ENCODE results near the gene LAMTOR3. TPM values are rescaled to one million over a fixed set of nuclear protein-coding genes. Genes with fewer than 3 reads are reported as not detected.

LAMTOR3 gene
- total and polyA plus RNA-seq, 2 experiments from 2014 or later, result 126 to 143 TPM

GRCh38 chr4:99828477-99828876 is 65.8 kb downstream of the LAMTOR3 start:
- H3K9me2 ChIP-seq (replicated peaks; ENCODE audit: insufficient read depth), result no peaks in the 10 kb centered on the region
- no peaks in the 10 kb centered on the region for H3K27me3 ChIP-seq
- no peak overlapping the region for H3K4me3 ChIP-seq
- H3K9me3 ChIP-seq (ENCODE audit: low read depth), result no peaks in the 10 kb centered on the region
- H2AFZ ChIP-seq, result no peak overlapping the region
- peaks cover 11% of the 10 kb centered on the region for H3K4me1 ChIP-seq (ENCODE audit: insufficient read depth)
- DNase-seq (ENCODE audit: low spot score), result peak; percentile 18
- H3K36me3 ChIP-seq (replicated peaks; ENCODE audit: insufficient read depth, low read depth), result no peaks in the 10 kb centered on the region
- H3K4me2 ChIP-seq, result no peak overlapping the region
- WGBS (ENCODE audit: low lambda C conversion rate, missing lambda C conversion rate), result 44% methylated on average over 1 of the region's 1 CpG
- H4K20me1 ChIP-seq (ENCODE audit: insufficient read depth, poor library complexity, severe bottlenecking), result no peaks in the 10 kb centered on the region
- no peaks in the 10 kb centered on the region for H3K79me2 ChIP-seq
- H3K27ac ChIP-seq, result peak overlapping the region; percentile 41
- TF ChIP-seq EZH2 (IDR thresholded peaks at IDR 0.05; ENCODE audit: borderline replicate concordance), result no peak
- no peak for TF ChIP-seq EZH2phosphoT487 (IDR thresholded peaks at IDR 0.05; ENCODE audit: low read depth, severe bottlenecking, unreplicated experiment)
- TF ChIP-seq CTCF (IDR thresholded peaks at IDR 0.05; ENCODE audit: poor library complexity), result no peak

Other genes starting within 250 kb of the LAMTOR3 start
- 0.07 TPM in 1 of 2 replicates, not detected in the other for gene C4orf54, start 236.6 kb downstream of the LAMTOR3 start, total RNA-seq
- not detected in 2 replicates for gene C4orf54, start 236.6 kb downstream of the LAMTOR3 start, polyA plus RNA-seq
- 1.1 and 2.0 TPM in 2 replicates for gene DAPP1, start 77.6 kb downstream of the LAMTOR3 start, total RNA-seq
- 1.7 and 1.8 TPM in 2 replicates for gene DAPP1, start 77.6 kb downstream of the LAMTOR3 start, polyA plus RNA-seq
- gene DNAJB14, start 52.2 kb upstream of the LAMTOR3 start, total RNA-seq, result 49.1 and 52.6 TPM in 2 replicates
- gene DNAJB14, start 52.2 kb upstream of the LAMTOR3 start, polyA plus RNA-seq, result 19.0 and 25.1 TPM in 2 replicates
- gene H2AZ1, start 55.8 kb upstream of the LAMTOR3 start, total RNA-seq, result 339 and 361 TPM in 2 replicates
- 363 and 427 TPM in 2 replicates for gene H2AZ1, start 55.8 kb upstream of the LAMTOR3 start, polyA plus RNA-seq

Measured in hepatocyte (in vitro differentiated cells).